Left lung (tissue), 10 donors: ENCODE measurements around the gene CCDC196. TPM values are rescaled to one million over a fixed set of nuclear protein-coding genes. Genes with fewer than 3 reads are reported as not detected.

Experiments used
- ATAC-seq: fragments of 200-7000 bp; cut with Tn5 transposase; one replicate; pipeline ENCODE4 v1.9.1; 2020; ENCODE audit warnings: moderate library complexity
- DNase-seq, 4 donors: peaks; one replicate each; pipeline ENCODE4 v3.0.0-alpha.2; 2013 to 2020
- H3K27ac ChIP-seq, 2 donors: fragments of 200-600 bp; sonication (generic) in 1 of 2; one replicate each; pipeline versions ENCODE4 v1.5.0 to v1.8.0; 2020 to 2021
- H3K27me3 ChIP-seq, 2 donors: fragments of 200-600 bp; sonication (generic) in 1 of 2; one replicate each; pipeline versions ENCODE4 v1.5.0 to v1.8.0; 2020 to 2021
- H3K36me3 ChIP-seq, 2 donors: fragments of 200-600 bp; sonication (generic) in 1 of 2; one replicate each; pipeline versions ENCODE4 v1.5.0 to v1.8.0; 2020 to 2021
- H3K4me1 ChIP-seq, 2 donors: fragments of 200-600 bp; one replicate each; pipeline ENCODE4 v1.8.0; 2021
- H3K4me3 ChIP-seq, 2 donors: fragments of 200-600 bp; sonication (generic) in 1 of 2; one replicate each; pipeline versions ENCODE4 v1.5.0 to v1.8.0; 2020 to 2021; ENCODE audit warnings: mild to moderate bottlenecking in 1 of 2
- H3K9me3 ChIP-seq, 2 donors: fragments of 200-600 bp; sonication (generic) in 1 of 2; one replicate each; pipeline versions ENCODE4 v1.5.0 to v1.8.0; 2020 to 2021
- CTCF ChIP-seq, 2 donors: fragments of 200-600 bp; sonication (generic) in 1 of 2; IDR thresholded peaks; one replicate each; pipeline versions ENCODE4 v1.5.0 to v1.8.0; 2021; ENCODE audit warnings: antibody characterized with exemption in 2 of 2
- intact Hi-C, 2 donors: fragments of 100-400 bp; cut with DNase I; formaldehyde crosslinking; loops; one replicate each; pipeline versions ENCODE4 v1.11.2 to v1.14.2; 2022
- polyA plus RNA-seq, 6 donors: library from polyadenylated mRNA; unstranded; fragments of 120-200 nt; gene quantifications; one replicate each; pipeline ENCODE4 v1.2.1, GENCODE V29; 2013; ENCODE audit not compliant: insufficient read length in 6 of 6
- total RNA-seq, 2 donors: library from RNA; stranded (reverse); fragmentation: NEBNext Ultra II Directional; extraction: Animal tissue kit (Norgen Biotek cat#: 25700); gene quantifications; one replicate each; pipeline ENCODE4 v1.2.1, GENCODE V29; 2021
- donor health status: DM: no; HTN: yes; CAD: no.
- donor health status: DM: no; HTN: no; CAD: no.

CCDC196 gene
- total and polyA plus RNA-seq, 8 donors: 0.18 to 0.32 TPM; not detected in 6

- DNase-seq (no peak), ATAC-seq (peak; percentile 84)
- TF ChIP-seq CTCF (IDR thresholded peaks at IDR 0.05): no peak
- H3K27ac ChIP-seq: no peak overlapping the region
- no peaks in the 10 kb centered on the region for H3K9me3 ChIP-seq
- H3K27me3 ChIP-seq: peaks cover 0 to 12% of the 10 kb centered on the region in 2 donors
- peaks cover 4 to 23% of the 10 kb centered on the region in 2 donors for H3K4me1 ChIP-seq
- H3K4me3 ChIP-seq: no peak overlapping the region
- intact Hi-C loops: no loop called here
- no peaks in the 10 kb centered on the region for H3K36me3 ChIP-seq
These were observed 28.0 kb downstream of the CCDC196 start for GRCh38 chr14:66514213-66514612.

- no peaks in the 10 kb centered on the region for H3K36me3 ChIP-seq
- H3K27me3 ChIP-seq: no peaks in the 10 kb centered on the region
- no peaks in the 10 kb centered on the region for H3K4me1 ChIP-seq
- intact Hi-C loops: no loop called here
- ATAC-seq: no peak
- no peaks in the 10 kb centered on the region for H3K9me3 ChIP-seq
- TF ChIP-seq CTCF (IDR thresholded peaks at IDR 0.05): no peak
- H3K4me3 ChIP-seq: no peak overlapping the region
- no peak for DNase-seq
- H3K27ac ChIP-seq: no peak overlapping the region
These were observed 44.4 kb downstream of the CCDC196 start for GRCh38 chr14:66530526-66530925.

- H3K9me3 ChIP-seq: no peaks in the 10 kb centered on the region
- DNase-seq (no peak), ATAC-seq (no peak)
- intact Hi-C loops: no loop called here
- TF ChIP-seq CTCF (IDR thresholded peaks at IDR 0.05): no peak
- no peaks in the 10 kb centered on the region for H3K36me3 ChIP-seq
- H3K27me3 ChIP-seq: no peaks in the 10 kb centered on the region
- no peak overlapping the region for H3K4me3 ChIP-seq
- H3K27ac ChIP-seq: no peak overlapping the region
- no peaks in the 10 kb centered on the region for H3K4me1 ChIP-seq
These were observed 52.9 kb downstream of the CCDC196 start for GRCh38 chr14:66539034-66539433.

- no peak for ATAC-seq
- Histone ChIP-seq H3K27ac (no peak overlapping the region), H3K4me1 (no peaks in the 10 kb centered on the region), H3K4me3 (no peak overlapping the region), H3K9me3 (no peaks in the 10 kb centered on the region), H3K27me3 (no peaks in the 10 kb centered on the region), H3K36me3 (no peaks in the 10 kb centered on the region)
- no peak for TF ChIP-seq CTCF (IDR thresholded peaks at IDR 0.05)
- peak in 1 of 4 donors; percentile 1 for DNase-seq
- intact Hi-C loops: no loop called here
These were observed 53.9 kb downstream of the CCDC196 start for GRCh38 chr14:66540038-66540437.

GRCh38 chr14:66541627-66542026 lies 55.5 kb downstream of the CCDC196 start:
- no peak for ATAC-seq
- no peaks in the 10 kb centered on the region for H3K36me3 ChIP-seq
- intact Hi-C loops: no loop called here
- H3K4me1 ChIP-seq: no peaks in the 10 kb centered on the region
- H3K27me3 ChIP-seq: no peaks in the 10 kb centered on the region
- no peak overlapping the region for H3K27ac ChIP-seq
- H3K9me3 ChIP-seq: no peaks in the 10 kb centered on the region
- no peak for DNase-seq
- TF ChIP-seq CTCF (IDR thresholded peaks at IDR 0.05): no peak
- no peak overlapping the region for H3K4me3 ChIP-seq
